Activated T-helper 1 cell treated with Interleukin-2 at 50 U/mL for 16 hours (primary cell): ENCODE data around the gene ZNF687.

Experiments used
- DNase-seq: peaks from one replicate; pipeline ENCODE4 v3.0.0-alpha.2; 2020; ENCODE audit warnings: low read depth

The ZNF687 gene

DNA sequence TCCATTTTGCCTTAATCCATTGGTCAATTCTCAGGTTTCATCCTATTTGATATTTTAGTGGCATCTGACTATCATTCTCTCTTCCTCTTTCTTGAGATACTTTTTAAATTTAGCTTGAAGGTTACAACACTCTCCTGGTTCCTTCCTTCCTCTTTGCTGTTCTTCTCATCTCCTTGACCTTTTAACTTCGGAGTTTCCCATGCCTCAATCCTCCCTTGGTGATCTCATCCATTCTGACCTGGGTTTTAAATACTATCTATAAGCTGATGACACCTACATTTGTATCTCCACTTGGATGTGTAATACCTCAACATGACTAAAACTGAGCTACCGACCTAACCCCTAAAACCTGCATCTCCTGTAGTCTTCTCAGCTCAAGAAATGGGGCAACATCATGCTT lies 4.8 kb upstream of the ZNF687 start:
- no peak for DNase-seq

DNA sequence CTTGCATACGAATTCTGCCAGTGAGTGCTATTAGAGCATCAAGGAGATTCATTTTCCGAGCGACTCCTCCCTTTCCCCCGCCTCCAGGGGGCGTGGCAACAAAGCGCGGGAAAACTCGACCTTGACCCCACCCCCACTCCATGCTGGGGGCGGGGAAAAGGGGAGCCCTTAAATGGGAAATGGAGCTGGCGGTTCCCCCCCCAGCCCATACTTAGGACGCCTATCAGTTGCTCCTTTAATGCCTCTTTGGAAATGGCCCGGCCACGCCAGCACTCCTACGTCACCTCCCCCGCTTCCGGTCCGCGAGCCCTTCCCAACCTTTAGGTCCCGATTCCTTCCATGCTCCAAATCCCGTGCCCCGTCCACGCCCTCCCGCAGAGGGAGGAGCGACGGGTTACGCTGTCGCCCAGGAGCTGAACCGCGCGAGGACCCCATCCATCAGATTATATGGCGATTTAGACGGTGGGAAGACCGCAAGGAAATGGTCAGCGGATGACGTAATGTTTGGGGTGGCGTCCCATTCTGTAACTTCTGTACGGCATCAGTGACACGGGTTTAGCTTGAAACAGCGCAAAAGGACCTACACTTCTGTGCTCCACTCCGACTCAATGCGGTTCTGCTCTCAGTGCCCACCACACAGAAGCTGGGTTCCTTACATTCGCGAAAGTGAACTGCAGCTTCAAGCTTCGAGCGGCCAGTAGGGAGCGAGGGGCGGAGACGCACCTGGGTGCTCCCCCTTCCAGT lies 702 bp upstream of the ZNF687 start:
- DNase-seq: peak; percentile 93

DNA sequence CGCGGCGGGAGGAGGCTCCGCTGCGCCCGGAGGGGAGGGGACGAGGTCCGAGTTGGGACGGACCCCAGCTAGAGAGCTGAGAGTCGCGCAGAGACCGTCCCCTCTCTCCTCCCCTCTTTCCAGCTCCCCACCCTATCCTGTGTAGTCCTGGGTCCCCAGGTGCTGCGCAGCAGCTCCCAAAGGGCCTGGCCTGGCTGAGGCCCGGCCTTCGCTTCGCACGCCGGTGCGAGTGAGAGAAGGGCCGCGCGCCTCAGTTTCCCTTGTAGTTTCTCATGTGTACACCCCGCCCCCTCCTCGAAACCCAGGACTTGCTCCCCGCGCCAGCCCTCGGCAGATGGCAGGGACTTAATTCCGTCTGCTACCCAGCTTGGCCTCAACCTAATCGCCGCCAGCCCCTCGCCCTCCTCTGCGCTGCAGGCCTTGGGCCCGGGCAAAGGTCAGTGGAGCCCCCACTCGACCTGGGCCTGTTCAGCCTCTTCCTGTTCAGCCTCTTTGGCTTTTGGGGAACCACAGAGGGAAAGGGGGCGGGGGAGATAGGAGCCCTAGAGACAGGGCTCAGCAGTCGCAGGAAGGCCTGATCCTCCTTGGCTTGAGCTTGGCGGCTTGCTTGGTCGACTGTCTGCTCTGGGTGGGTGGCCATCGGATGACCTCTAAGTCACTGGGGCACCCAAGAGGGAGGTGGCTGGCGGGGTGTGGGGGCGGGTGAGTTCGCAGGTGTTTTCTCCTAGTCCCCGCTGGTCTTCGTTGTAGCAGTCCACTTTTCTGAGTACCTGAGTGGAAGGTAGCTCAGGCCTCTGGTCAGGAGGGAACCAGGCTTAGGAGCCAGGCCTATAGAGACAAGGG lies 1.0 kb downstream of the ZNF687 start:
- DNase-seq: peak; percentile 9

DNA sequence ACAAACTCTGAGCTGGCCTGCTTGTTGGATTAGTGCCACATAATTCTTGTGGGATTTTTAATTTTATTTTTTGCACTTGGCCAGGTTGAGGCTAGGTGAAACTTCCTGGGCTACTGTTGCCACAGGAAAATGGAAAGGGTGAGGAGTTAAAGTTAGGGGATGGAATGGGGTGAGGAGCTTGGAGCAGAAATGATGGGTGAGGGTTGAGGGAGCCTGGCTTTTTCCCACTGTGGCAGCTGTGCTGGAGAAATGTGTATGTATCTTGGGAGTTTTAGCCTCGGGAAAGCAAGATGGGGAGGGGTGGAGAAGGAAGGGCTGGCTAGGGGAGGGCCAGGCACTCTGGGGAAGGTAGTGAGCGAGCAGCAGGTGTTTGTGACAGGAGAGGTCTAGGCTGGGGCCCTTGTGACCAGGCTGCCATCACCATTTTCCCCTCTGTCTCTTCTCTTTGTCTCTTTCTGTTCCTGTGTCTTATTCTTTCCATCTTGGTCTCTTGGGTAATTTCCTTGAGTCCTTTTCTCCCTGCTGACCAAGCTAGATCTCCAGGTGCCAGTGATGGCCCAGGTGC lies 2.0 kb downstream of the ZNF687 start:
- DNase-seq: no peak

DNA sequence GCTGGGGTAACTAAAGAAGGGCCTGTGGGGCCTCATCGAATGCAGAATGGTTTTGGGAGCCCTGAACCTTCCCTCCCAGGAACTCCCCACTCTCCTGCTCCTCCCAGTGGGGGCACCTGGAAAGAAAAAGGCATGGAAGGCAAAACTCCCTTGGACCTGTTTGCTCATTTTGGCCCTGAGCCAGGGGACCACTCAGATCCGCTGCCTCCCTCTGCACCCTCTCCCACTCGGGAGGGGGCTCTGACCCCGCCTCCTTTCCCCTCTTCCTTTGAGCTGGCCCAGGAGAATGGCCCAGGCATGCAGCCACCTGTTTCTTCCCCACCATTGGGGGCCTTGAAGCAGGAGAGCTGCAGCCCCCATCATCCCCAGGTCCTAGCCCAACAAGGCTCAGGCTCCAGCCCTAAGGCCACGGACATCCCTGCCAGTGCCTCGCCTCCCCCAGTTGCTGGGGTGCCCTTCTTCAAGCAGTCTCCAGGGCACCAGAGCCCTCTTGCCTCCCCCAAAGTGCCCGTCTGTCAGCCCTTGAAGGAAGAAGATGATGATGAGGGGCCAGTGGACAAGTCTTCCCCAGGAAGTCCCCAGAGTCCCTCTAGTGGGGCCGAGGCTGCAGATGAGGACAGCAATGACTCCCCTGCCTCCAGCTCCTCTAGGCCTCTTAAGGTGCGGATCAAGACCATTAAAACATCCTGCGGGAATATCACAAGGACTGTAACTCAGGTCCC lies 4.7 kb downstream of the ZNF687 start:
- DNase-seq: no peak

DNA sequence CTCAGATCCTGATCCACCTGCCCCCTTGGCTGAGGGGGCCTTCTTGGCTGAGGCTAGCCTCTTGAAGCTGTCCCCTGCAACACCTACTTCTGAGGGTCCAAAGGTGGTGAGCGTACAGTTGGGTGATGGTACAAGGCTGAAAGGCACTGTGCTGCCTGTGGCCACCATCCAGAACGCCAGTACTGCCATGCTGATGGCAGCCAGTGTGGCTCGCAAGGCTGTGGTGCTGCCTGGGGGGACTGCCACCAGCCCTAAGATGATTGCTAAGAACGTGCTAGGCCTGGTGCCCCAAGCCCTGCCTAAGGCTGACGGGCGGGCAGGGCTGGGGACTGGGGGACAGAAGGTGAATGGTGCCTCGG lies 5.2 kb downstream of the ZNF687 start:
- no peak for DNase-seq

DNA sequence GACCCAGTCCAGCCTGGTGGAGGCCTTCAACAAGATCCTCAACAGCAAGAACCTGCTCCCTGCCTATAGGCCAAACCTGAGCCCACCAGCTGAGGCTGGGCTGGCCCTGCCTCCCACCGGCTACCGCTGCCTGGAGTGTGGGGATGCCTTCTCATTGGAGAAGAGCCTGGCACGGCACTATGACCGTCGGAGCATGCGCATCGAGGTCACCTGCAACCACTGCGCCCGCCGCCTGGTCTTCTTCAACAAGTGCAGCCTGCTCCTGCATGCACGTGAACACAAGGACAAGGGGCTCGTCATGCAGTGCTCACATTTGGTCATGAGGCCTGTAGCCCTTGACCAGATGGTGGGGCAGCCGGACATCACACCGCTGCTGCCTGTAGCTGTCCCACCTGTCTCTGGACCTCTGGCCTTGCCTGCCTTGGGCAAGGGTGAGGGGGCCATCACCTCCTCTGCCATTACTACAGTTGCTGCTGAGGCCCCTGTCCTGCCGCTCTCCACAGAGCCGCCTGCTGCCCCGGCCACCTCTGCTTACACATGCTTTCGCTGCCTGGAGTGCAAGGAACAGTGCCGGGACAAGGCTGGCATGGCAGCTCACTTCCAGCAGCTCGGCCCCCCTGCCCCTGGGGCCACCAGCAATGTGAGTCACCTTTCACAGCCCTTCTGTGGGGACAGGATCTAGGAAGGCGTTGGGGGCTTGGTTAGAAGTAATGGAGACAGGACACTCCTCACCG lies 5.8 kb downstream of the ZNF687 start:
- DNase-seq: no peak

DNA sequence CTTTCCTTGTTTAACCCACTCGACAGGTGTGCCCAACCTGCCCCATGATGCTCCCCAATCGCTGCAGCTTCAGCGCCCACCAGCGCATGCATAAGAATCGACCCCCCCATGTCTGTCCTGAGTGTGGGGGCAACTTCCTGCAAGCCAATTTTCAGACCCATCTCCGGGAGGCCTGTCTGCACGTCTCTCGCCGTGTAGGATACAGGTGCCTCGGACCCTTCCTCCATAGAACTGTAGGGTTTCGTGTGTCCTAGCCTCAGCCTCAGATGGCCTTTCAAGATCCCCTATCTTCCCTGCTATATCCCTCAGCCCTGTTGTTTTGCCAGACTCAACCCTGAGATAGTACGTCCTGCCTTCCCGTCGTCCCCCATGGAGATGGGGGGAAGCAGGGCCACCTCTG lies 6.4 kb downstream of the ZNF687 start:
- DNase-seq: no peak

DNA sequence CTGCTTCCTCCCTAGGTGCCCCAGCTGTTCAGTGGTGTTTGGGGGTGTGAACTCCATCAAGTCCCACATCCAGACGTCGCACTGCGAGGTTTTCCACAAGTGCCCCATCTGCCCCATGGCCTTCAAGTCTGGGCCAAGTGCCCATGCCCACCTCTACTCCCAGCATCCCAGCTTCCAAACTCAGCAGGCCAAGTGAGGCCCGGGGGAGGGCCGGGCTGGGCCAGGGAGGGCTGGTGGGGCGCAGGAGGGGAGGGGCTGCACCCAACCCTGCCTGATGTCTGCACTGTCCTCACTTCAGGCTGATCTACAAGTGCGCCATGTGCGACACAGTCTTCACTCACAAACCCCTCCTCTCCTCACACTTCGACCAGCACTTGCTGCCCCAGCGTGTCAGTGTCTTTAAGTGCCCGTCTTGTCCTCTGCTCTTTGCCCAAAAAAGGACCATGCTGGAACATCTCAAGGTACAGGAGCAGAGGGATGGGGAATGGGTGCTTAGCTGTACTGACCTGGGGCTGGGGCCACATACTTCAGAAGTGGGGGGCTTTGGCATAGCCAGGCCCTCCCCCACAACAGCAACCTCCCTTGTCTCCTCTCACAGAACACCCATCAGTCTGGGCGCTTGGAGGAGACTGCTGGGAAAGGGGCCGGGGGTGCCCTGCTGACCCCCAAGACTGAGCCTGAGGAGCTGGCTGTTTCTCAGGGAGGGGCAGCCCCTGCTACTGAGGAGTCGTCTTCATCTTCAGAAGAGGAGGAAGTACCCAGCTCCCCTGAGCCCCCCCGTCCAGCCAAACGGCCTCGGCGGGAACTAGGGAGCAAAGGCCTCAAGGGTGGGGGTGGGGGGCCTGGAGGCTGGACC lies 7.2 kb downstream of the ZNF687 start:
- DNase-seq: no peak

DNA sequence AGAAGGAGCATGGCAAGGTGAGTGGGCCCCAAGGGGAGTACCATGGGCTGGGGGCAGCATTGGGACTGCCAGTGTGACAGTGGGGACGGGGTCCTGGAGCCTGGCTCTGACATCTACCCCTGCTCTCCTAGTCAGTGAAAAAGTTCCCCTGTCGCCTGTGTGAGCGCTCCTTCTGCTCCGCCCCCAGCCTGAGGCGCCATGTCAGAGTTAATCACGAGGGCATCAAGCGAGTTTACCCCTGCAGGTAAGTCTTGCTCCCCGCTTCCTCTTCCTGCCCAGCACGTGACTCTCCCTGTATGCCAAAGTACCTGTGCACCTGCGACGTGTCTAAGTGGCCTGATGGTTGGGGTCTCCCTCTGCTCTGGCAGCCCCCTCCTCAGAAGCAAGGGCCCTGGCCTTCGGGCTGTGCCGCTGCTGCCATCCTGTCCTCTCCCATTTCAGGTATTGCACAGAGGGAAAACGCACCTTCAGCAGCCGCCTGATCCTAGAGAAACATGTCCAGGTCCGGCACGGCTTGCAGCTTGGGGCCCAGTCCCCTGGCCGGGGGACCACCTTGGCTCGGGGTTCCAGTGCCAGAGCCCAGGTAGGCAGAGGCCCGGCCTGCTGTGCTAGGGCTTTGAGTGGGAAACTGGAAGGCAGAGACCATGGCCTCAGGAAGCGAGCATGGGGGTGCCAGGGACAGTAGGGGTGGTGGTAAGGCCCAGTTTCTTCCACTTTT lies 8.1 kb downstream of the ZNF687 start:
- DNase-seq: no peak

DNA sequence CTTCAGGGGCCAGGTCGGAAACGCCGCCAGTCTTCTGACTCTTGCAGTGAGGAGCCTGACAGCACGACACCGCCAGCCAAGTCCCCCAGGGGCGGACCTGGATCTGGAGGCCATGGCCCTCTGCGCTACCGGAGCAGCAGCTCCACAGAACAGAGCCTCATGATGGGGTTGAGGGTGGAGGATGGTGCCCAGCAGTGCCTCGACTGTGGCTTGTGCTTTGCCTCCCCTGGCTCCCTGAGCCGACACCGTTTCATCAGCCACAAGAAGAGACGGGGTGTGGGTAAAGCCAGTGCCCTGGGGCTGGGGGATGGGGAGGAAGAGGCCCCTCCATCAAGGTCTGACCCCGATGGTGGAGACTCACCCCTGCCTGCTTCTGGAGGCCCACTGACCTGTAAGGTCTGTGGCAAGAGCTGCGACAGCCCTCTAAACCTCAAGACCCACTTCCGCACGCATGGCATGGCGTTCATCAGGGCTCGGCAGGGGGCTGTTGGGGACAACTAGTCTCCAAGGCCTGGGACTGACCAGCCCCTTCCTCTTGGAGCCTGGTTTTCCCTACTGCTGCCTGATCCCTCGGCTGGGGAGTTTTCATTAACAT lies 8.7 kb downstream of the ZNF687 start:
- no peak for DNase-seq

DNA sequence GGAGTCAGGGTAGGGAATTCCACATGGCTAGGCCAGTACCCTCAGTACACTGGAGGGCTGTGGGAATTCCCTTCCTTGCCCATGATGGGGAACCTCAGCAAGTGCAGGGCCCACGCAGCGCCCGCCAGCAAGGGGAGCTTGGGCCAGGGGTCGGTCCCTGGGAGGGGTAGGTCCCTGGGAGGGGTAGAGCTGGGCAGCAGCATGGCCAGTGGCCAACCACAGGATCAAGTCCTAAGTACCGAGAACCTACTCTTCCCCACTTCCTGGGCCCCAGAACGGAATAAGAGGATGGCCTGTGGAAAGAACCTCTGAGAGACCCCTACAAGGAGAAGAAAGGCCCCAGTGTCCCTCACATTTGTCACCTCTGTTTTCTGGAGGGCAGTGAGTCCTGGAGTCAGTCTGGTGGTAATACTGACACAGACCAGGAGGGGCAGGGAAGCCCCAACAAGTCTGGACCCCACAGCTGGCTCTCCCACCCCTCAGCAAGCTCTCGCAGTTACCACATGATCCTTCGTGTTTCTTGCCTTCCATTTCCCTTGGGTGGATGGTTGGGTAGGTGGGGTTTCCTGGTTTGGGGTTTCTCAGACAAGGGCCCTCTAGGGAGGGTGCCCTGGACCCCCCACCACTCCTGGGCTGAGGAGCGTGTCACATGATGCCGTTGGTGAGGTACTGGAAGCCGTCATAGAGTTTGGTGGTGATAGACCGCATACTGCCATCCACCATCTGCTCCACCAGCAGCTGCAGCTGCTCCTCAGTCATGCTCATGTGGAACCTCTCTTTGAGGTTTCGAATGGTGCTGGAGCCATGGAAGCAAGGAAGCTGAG lies 10.3 kb downstream of the ZNF687 start:
- no peak for DNase-seq

DNA sequence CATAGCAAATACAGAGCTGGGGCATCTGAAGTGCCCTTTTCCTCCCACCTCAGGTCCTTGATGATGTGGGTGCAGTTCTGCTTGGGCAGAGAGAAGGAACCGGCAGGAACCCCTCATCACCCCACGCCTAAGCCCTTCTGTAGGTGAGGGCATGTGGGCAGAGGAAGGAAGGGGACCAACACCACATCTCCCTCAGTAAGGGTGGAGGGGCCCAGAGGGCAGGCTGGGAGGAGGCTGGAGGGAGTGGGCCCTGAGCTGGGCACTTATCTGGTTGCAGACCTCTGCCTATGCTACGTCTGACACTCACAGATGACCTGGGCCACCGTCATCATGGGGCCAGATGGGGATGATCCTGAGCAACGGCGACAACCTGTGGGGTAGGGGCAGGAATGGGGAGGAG lies 11.0 kb downstream of the ZNF687 start:
- DNase-seq: no peak

DNA sequence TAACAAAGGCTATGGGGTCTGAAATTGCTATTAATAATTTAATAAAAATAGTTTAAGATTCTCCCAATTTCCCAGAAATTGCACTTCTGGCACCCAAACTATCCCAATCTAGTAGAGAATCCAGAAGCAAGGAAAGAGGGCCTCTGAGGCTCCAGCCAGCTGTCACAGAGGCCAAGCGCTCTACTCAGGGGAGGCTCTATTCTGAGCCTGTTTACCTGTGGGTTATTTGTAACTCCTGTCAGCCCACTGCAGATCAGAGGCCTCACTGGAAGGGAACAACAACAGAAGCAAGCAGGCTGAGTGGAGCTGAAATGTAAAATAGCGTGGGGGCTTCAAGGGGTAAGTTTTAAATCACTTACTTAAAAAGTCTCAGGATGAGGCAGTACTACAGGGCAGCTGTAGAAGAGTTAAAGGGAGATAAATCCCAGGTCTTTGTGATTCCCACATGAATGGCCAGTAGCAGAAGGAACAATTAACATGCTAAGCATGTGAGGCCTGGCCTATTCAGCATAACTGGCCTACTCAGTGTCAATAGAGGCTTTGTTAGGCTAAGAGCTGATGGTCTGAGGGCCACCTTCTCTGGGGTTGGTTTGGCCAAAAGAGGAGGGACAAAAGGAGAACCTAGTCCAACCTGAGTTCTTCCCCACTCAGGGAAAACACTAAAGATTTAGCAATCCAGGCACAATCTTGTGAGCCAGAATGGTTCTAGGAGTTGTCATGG lies 12.8 kb downstream of the ZNF687 start:
- no peak for DNase-seq

DNA sequence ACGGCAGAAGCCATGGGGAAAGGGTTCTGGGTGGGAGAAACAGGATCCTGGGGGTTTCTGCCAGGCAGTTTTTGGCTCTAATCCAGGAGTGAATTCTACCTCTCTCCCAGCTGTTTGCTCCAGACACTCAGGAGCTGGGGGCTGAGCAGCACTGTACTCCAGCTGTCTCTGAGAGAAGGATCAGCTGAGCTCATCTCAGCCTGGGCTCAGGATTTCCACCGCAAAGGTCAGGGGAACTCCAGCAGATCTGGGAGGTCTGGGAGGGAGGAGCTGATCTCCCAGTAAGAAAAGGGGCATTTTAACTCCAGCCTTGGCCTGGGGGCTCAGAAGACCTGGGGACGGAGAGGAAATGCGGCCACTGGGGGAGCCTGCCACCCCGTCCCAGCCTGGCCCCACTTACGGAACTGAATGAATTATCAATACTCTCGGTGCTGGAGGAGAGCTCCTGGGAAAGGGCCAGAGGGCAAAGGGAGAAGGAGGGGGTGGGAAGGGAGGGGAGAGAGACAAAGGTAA lies 27.8 kb downstream of the ZNF687 start:
- no peak for DNase-seq

DNA sequence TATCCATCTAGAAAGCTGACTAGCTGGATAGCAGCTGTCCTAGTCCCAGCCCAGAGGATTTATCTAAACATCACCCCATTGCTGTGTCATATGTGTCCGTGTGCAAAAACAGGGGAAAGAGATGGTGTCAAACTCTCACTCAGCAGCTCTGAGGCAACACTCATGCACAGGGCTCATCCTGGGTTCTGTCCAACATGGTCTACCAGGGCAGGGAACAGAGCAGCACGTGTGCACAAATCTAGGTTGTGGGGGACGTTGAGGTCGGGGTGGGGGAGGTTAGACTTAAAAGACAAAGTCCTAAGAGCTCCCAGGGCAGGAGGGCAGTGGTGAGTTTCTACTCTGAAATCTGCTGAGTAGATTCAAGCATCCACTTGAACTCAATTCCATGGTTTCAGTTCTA lies 28.9 kb downstream of the ZNF687 start:
- no peak for DNase-seq

DNA sequence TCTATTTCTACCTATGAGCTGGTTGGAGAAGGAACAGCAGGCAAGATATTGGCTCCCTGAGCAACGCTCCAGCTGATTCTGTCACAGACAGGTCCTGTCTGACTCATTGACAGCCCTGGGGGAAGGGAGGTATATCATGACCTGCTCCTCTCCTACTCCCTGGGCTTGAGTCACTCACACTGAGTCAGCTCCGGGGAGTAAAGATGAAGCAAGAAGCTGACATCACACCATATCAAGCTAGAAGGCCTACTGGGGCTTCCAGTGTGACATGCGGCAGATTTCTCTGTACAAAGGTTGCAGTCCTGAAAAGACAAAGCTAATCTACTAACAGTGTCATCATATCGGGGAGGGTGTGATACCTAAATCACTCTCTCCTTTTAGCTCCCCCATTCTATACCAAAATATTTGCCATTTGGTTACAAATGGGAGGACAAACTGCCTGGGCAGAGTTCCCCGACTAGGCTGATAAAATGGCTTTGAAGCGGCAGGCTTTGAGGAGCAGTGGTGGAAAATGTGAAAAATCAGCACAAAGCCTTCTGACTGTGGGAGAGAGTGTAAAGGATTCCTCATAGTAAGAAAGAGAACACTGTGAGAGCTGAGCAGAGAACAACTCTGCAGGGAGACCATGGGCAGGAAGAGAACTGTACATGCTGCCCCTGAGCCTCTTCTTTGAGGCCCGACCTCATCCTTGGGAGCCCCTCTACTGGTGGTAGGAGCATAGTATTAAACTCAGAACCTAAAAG lies 29.7 kb downstream of the ZNF687 start:
- DNase-seq: peak; percentile 55
